Smooth muscle cell (in vitro differentiated cells): ENCODE data around the gene BIK. TPM values are rescaled to one million over a fixed set of nuclear protein-coding genes. Genes with fewer than 3 reads are reported as not detected.

Experiments
- DNase-seq: peaks from one replicate; lab custom pipeline; 2025; ENCODE audit not compliant: unreplicated experiment; lab: John Stamatoyannopoulos, UW
- H2AFZ ChIP-seq: fragments of 200-600 bp; sonication (generic); 2 replicates; pipeline ENCODE4 v1.6.0; 2016; ENCODE audit warnings: antibody characterized with exemption, low read depth, mild to moderate bottlenecking
- H3F3A ChIP-seq: fragments of 200-600 bp; sonication (generic); 2 replicates; pipeline ENCODE4 v1.6.0; 2017; ENCODE audit warnings: antibody characterized with exemption, low read depth
- H3K27ac ChIP-seq: fragments of 200-600 bp; sonication (generic); 2 replicates; pipeline ENCODE4 v1.5.1; 2016; ENCODE audit warnings: low read depth, mild to moderate bottlenecking
- H3K27me3 ChIP-seq: fragments of 200-600 bp; sonication (generic); 2 replicates; pipeline ENCODE4 v1.6.1; 2016; ENCODE audit warnings: low read depth, mild to moderate bottlenecking
- H3K36me3 ChIP-seq: fragments of 200-600 bp; sonication (generic); 2 replicates; pipeline ENCODE4 v1.5.1; 2016; ENCODE audit warnings: low read depth
- H3K4me1 ChIP-seq: fragments of 200-600 bp; sonication (generic); 2 replicates; pipeline ENCODE4 v1.5.1; 2016; ENCODE audit warnings: low read depth
- H3K4me2 ChIP-seq: fragments of 200-600 bp; sonication (generic); 2 replicates; pipeline ENCODE4 v1.6.0; 2016; ENCODE audit warnings: mild to moderate bottlenecking
- H3K4me3 ChIP-seq: fragments of 200-600 bp; sonication (generic); 2 replicates; pipeline ENCODE4 v1.5.1; 2016; ENCODE audit warnings: mild to moderate bottlenecking
- H3K79me2 ChIP-seq: fragments of 200-600 bp; sonication (generic); 2 replicates; pipeline ENCODE4 v1.6.0; 2016; ENCODE audit warnings: low read depth, mild to moderate bottlenecking
- H3K9ac ChIP-seq: fragments of 200-600 bp; sonication (generic); 2 replicates; pipeline ENCODE4 v1.6.0; 2016; ENCODE audit warnings: low read depth
- H3K9me3 ChIP-seq: fragments of 200-600 bp; sonication (generic); replicated peaks from 2 replicates; pipeline ENCODE4 v1.5.1; 2016; ENCODE audit warnings: low read depth
- H4K20me1 ChIP-seq: fragments of 200-600 bp; sonication (generic); 2 replicates; pipeline ENCODE4 v1.6.0; 2016; ENCODE audit warnings: low read depth
- WGBS: methylation state at CpG from one replicate; pipeline ENCODE4 v1.1.7; 2016; ENCODE audit warnings: low lambda C conversion rate; 5-methylcytosine and 5-hydroxymethylcytosine counted together
- polyA plus RNA-seq: library from polyadenylated mRNA; unstranded; fragments of >200 nt; fragmentation: Nextera tagmentation; extraction: Ambion mirVana; gene quantifications from 2 replicates; pipeline ENCODE4 v1.2.1, GENCODE V29; 2016
- total RNA-seq: library from RNA; depleted of rRNA; stranded (reverse); fragments of >200 nt; gene quantifications from 2 replicates; pipeline ENCODE4 v1.2.3, GENCODE V29; 2014
- TF ChIP-seq, protein P1 (sequence below): fragments of 200-600 bp; sonication (generic); IDR thresholded peaks from 2 replicates; pipeline ENCODE4 v1.5.1; 2017; ENCODE audit warnings: borderline replicate concordance, mild to moderate bottlenecking, antibody characterized with exemption; ENCODE audit not compliant: insufficient read depth, poor library complexity, severe bottlenecking

The BIK gene
- total and polyA plus RNA-seq, 2 experiments from 2014 or later, result 1.9 to 3.9 TPM

DNA sequence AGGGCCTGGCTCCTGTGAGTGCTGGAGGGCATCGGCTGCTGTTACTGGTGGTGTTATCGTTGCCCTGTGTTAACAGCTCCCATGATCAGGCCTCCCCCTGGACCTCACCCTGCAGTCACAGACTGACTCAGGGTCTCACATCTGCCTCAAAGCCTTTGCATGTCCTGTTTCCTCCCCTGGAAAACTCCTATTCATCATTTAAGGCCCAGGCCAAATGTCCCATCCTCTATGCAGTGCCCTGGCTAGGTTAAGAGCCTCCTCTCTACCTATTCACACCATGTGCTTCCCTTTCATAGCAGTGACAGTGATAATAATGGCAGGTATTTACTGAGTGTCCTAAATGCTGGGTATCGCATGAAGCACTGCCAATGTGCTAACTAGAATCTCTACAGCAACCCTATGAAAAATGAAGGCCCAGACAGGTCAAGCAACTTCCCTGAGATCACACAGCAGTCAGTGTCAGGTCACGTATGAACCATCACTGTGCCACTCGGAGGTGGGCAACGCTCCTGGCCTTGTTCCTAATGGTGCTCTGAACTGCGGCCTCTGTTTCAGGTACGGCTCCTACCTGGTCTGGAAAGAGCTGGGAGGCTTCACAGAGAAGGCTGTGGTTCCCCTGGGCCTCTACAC lies 50.1 kb downstream of the BIK start:
- Histone ChIP-seq H3K27me3 (no peaks in the 10 kb centered on the region), H3F3A (no peaks in the 10 kb centered on the region), H3K36me3 (no peaks in the 10 kb centered on the region), H3K4me3 (no peak overlapping the region), H3K4me1 (no peaks in the 10 kb centered on the region), H3K4me2 (no peak overlapping the region), H3K9me3 (no peaks in the 10 kb centered on the region), H3K27ac (no peak overlapping the region), H4K20me1 (peaks cover 53% of the 10 kb centered on the region), H2AFZ (no peak overlapping the region), H3K9ac (no peak overlapping the region), H3K79me2 (no peaks in the 10 kb centered on the region)
- DNase-seq, result no peak
- 96% methylated on average over 8 of the region's 8 CpGs for WGBS
- TF ChIP-seq, protein P1, sequence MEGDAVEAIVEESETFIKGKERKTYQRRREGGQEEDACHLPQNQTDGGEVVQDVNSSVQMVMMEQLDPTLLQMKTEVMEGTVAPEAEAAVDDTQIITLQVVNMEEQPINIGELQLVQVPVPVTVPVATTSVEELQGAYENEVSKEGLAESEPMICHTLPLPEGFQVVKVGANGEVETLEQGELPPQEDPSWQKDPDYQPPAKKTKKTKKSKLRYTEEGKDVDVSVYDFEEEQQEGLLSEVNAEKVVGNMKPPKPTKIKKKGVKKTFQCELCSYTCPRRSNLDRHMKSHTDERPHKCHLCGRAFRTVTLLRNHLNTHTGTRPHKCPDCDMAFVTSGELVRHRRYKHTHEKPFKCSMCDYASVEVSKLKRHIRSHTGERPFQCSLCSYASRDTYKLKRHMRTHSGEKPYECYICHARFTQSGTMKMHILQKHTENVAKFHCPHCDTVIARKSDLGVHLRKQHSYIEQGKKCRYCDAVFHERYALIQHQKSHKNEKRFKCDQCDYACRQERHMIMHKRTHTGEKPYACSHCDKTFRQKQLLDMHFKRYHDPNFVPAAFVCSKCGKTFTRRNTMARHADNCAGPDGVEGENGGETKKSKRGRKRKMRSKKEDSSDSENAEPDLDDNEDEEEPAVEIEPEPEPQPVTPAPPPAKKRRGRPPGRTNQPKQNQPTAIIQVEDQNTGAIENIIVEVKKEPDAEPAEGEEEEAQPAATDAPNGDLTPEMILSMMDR, result no peak

DNA sequence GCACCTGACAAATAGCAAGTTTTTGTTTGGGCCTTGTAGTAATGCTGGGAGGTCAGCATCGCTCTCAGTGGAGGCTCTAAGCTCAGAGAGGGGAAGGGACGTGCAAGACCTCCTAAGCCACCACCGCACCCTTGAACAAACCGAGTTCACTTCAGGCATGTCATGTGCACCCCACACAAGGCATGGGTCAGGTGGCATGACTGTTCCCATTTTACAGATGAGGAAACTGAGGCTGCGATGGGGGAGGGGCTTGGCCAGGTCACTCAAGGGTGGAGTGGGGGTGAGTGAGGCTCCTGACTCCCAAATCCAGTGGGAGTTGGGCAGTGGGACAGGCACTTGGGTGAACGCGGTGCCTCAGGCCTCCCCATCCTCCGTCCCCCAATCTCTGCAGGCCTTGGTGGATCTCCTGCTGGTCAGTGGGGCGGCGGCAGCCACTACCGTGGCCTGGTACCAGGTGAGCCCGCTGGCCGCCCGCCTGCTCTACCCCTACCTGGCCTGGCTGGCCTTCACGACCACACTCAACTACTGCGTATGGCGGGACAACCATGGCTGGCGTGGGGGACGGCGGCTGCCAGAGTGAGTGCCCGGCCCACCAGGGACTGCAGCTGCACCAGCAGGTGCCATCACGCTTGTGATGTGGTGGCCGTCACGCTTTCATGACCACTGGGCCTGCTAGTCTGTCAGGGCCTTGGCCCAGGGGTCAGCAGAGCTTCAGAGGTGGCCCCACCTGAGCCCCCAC lies 52.0 kb downstream of the BIK start:
- no peak for DNase-seq
- TF ChIP-seq, protein P1, result no peak
- Histone ChIP-seq H3K36me3 (no peaks in the 10 kb centered on the region), H3F3A (no peaks in the 10 kb centered on the region), H2AFZ (no peak overlapping the region), H3K4me2 (no peak overlapping the region), H3K9ac (no peak overlapping the region), H3K4me3 (no peak overlapping the region), H3K27ac (no peak overlapping the region), H4K20me1 (peaks cover 35% of the 10 kb centered on the region), H3K4me1 (no peaks in the 10 kb centered on the region), H3K79me2 (no peaks in the 10 kb centered on the region), H3K27me3 (no peaks in the 10 kb centered on the region), H3K9me3 (no peaks in the 10 kb centered on the region)
- WGBS, result 95% methylated on average over 24 of the region's 24 CpGs

DNA sequence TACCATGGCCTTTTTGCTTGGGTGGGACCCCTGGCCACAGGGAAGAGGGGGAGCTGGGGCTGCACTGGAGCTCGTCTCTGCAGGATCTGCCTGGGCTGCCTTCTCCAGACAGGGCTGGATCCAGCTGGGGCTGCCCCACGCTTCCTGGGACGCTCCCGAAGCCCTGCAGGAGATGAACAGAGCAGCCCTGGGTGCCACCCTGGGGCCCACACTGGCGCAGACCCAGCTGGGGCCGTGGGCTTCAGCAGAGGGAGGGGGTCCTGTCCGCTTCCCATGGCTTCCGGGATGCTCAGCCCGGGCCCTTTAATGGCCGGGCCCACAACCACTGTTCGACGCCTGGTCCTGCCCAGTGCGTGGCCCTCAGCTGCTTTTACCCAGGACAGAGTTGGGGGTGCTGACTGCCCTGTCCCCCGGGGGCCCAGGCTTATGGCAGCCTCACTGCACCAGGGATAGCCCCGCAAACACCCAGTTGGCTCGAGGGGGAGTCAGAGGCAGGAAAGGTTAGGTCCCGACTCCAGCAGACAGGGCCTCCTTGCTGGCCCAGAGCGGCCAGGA lies 52.8 kb downstream of the BIK start:
- Histone ChIP-seq H3K4me3 (no peak overlapping the region), H3K79me2 (no peaks in the 10 kb centered on the region), H3K4me2 (no peak overlapping the region)

More for the DNA sequence above, 52.8 kb downstream of the BIK start:
- H3K27me3 ChIP-seq, result no peaks in the 10 kb centered on the region
- 96% methylated on average over 18 of the region's 18 CpGs for WGBS
- TF ChIP-seq, protein P1, result no peak
- no peaks in the 10 kb centered on the region for H3K9me3 ChIP-seq
- DNase-seq, result no peak
- H4K20me1 ChIP-seq, result peaks cover 28% of the 10 kb centered on the region
- no peaks in the 10 kb centered on the region for H3F3A ChIP-seq
- no peak overlapping the region for H2AFZ ChIP-seq
- no peak overlapping the region for H3K9ac ChIP-seq
- no peak overlapping the region for H3K27ac ChIP-seq
- H3K4me1 ChIP-seq, result no peaks in the 10 kb centered on the region
- H3K36me3 ChIP-seq, result no peaks in the 10 kb centered on the region
